ENCODE measurements around the gene ALK. TPM values are rescaled to one million over a fixed set of nuclear protein-coding genes. Genes with fewer than 3 reads are reported as not detected.

ALK gene
- total RNA-seq, 2 donors from 2014 or later: 0.13 to 0.46 TPM

DNA sequence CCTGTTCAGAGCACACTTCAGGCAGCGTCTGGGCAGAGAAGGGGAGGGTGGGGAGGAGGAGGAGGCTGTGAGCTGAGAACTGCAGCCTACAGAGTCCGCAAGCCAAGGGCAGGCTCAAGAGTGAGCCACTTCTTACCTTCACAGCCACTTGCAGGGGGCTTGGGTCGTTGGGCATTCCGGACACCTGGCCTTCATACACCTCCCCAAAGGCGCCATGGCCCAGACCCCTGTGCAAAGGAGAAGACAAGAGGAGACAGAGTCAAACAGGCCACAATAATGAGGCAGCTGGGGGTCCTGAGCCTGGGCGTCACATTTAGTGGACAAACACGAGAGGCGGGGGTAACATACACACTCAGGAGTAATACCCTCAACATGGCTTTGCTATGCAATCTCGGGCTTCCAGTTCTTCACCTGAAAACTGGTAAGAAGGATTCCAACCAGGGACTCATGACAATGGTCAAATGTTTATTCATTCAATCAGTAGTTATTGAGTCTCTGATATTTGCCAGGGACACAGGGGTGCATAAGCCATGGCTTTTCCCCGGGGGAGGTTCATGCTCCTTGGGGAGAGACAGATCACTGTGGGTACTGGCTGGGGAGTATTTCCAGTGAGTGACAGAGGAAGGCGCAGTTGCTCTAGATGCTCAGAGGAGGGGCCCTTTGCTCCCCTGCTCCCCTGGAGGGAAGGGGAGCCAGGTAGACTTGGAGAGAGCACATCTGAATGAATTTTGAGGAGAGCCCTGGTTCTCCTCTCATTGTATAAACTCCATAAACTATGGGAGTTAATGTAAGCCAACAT is 698.8 kb downstream of the ALK start:
- no peaks in the 10 kb centered on the region for H3K36me3 Mint-ChIP-seq (ENCODE audit: low read depth)
- no peak for TF ChIP-seq CTCF (conservative IDR thresholded peaks at IDR 0.05)
- DNase-seq: no peak
- no peak overlapping the region for H3K4me3 Mint-ChIP-seq
- Histone ChIP-seq H3K9ac (ENCODE audit: extremely low read depth, low read length, poor library complexity, severe bottlenecking) (no peak overlapping the region), H3K4me1 (ENCODE audit: control insufficient read depth, insufficient read depth, low read length) (no peaks in the 10 kb centered on the region), H3K4me3 (ENCODE audit: low read length) (no peak overlapping the region), H3K27ac (ENCODE audit: low read depth, low read length) (no peak overlapping the region), H3K9me3 (ENCODE audit: control insufficient read depth, low read length) (no peaks in the 10 kb centered on the region), H3K36me3 (ENCODE audit: control insufficient read depth, insufficient read depth, low read length) (no peaks in the 10 kb centered on the region), H3K27me3 (ENCODE audit: control insufficient read depth, insufficient read depth, low read length, poor library complexity, severe bottlenecking) (no peaks in the 10 kb centered on the region)
- H3K4me1 Mint-ChIP-seq: peaks cover 11% of the 10 kb centered on the region
- peaks cover 20% of the 10 kb centered on the region for H3K27me3 Mint-ChIP-seq (ENCODE audit: insufficient read depth)
- no peaks in the 10 kb centered on the region for H3K9me3 Mint-ChIP-seq
- WGBS, 2 experiments (ENCODE audit: insufficient coverage in 1 of 2, insufficient read length in 1 of 2): 91 to 95% methylated on average over 7 to 11 of the region's 11 CpGs
- no peak overlapping the region for H3K27ac Mint-ChIP-seq

DNA sequence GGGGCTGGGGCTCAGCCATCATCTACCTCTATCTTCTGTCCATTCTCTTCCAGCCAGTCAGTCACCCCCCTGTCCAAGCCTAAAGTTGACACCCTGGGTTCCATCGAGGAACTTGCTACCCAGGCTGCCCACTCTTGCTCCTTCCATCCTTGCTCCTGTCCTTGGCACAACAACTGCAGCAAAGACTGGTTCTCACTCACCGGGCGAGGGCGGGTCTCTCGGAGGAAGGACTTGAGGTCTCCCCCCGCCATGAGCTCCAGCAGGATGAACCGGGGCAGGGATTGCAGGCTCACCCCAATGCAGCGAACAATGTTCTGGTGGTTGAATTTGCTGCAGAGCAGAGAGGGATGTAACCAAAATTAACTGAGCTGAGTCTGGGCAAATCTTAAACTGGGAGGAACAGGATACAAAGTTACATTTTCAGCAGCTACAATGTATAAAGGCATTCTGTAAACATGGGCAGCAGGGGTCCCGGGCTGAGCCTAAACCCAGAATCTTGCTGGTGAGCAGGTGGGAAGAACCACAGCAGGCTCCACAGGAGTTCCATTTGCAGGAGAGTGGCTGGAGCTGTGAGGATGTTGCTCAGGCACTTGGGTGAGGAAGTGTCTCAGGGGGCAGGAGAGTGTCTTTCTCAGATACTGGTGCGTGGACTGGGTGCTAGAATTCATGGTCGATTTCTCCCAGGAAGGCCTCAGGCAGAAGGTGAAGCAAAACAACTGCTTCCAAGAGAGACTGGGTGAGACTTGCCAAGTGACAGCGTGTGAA is 700.7 kb downstream of the ALK start:
- Histone ChIP-seq H3K9ac (ENCODE audit: extremely low read depth, low read length, poor library complexity, severe bottlenecking) (no peak overlapping the region), H3K36me3 (ENCODE audit: control insufficient read depth, insufficient read depth, low read length) (no peaks in the 10 kb centered on the region), H3K4me1 (ENCODE audit: control insufficient read depth, insufficient read depth, low read length) (no peaks in the 10 kb centered on the region), H3K27me3 (ENCODE audit: control insufficient read depth, insufficient read depth, low read length, poor library complexity, severe bottlenecking) (no peaks in the 10 kb centered on the region), H3K9me3 (ENCODE audit: control insufficient read depth, low read length) (no peaks in the 10 kb centered on the region), H3K27ac (ENCODE audit: low read depth, low read length) (no peak overlapping the region), H3K4me3 (ENCODE audit: low read length) (no peak overlapping the region)
- H3K36me3 Mint-ChIP-seq (ENCODE audit: low read depth): no peaks in the 10 kb centered on the region
- H3K4me3 Mint-ChIP-seq: no peak overlapping the region
- DNase-seq: no peak
- TF ChIP-seq CTCF (conservative IDR thresholded peaks at IDR 0.05): no peak
- H3K9me3 Mint-ChIP-seq: no peaks in the 10 kb centered on the region
- no peak overlapping the region for H3K27ac Mint-ChIP-seq
- H3K27me3 Mint-ChIP-seq (ENCODE audit: insufficient read depth): peaks cover 17% of the 10 kb centered on the region
- peaks cover 11% of the 10 kb centered on the region for H3K4me1 Mint-ChIP-seq
- 87 to 89% methylated on average over 11 to 12 of the region's 12 CpGs for WGBS, 2 experiments (ENCODE audit: insufficient coverage in 1 of 2, insufficient read length in 1 of 2)

DNA sequence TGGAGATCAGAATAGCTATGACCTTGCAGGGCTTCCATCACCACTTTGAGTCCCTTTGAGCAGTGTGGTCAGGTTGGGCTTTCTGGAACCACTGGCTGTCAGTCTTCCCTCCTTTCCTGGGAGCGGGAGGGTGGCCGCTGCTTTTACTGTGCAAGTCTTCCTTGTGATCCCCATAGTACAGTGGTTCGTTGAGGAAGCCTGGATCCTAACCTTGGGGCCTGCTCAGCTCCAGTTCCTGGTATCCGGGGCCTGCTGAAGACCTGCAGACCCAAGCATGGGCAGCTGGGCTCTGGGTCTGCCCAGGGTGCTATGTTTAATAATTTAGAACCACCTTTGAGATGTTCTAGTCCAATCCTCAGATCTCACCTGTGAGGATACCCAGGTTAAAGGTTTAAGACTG is 702.0 kb downstream of the ALK start:
- 95 to 100% methylated on average over 4 of the region's 4 CpGs for WGBS, 2 experiments (ENCODE audit: insufficient coverage in 1 of 2, insufficient read length in 1 of 2)
- Mint-ChIP-seq H3K4me3 (no peak overlapping the region), H3K27ac (no peak overlapping the region), H3K27me3 (ENCODE audit: insufficient read depth) (peaks cover 17% of the 10 kb centered on the region), H3K36me3 (ENCODE audit: low read depth) (no peaks in the 10 kb centered on the region), H3K4me1 (peaks cover 11% of the 10 kb centered on the region), H3K9me3 (no peaks in the 10 kb centered on the region)
- H3K9ac ChIP-seq (ENCODE audit: extremely low read depth, low read length, poor library complexity, severe bottlenecking): no peak overlapping the region
- no peaks in the 10 kb centered on the region for H3K36me3 ChIP-seq (ENCODE audit: control insufficient read depth, insufficient read depth, low read length)
- H3K4me1 ChIP-seq (ENCODE audit: control insufficient read depth, insufficient read depth, low read length): no peaks in the 10 kb centered on the region
- no peak overlapping the region for H3K4me3 ChIP-seq (ENCODE audit: low read length)
- H3K27ac ChIP-seq (ENCODE audit: low read depth, low read length): no peak overlapping the region
- no peaks in the 10 kb centered on the region for H3K9me3 ChIP-seq (ENCODE audit: control insufficient read depth, low read length)
- TF ChIP-seq CTCF (conservative IDR thresholded peaks at IDR 0.05): no peak
- no peaks in the 10 kb centered on the region for H3K27me3 ChIP-seq (ENCODE audit: control insufficient read depth, insufficient read depth, low read length, poor library complexity, severe bottlenecking)
- DNase-seq: peak; percentile 10
